ENCODE measurements around the gene MTHFD2. TPM values are rescaled to one million over a fixed set of nuclear protein-coding genes. Genes with fewer than 3 reads are reported as not detected.

MTHFD2 gene
- polyA plus RNA-seq, 1 donor, result 31.7 TPM

DNA sequence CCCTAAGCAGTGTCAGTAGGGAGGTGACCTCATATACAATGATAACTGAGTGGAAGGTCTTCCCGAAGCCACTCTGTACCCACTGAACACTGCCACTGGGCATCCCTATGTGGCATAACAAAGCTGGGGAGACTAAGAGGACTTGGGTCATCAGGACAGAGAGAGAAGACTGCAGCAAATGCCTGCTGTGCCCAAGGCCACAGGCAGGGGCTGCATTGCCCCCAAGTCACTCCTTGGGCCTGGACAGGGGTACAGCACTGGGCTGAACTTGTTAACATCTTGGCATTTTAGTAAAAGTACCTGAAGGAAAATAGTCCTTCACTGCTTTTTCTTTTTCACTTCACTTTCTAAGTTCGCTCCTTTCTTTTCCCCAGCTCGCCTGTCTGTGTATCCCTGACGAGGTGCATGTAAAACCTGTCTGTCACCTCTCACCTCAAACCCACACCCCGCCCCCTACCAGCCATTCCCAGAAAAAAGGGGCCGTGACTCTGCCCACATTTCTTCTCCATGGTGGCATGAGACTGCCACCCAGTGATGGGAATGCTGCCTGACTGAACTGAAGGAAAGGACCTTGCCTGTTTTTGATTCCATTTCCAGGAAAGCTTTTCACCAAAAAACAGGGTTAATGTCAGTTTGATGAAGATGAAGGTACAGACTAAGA lies 62.9 kb downstream of the MTHFD2 start:
- peak; percentile 58 for DNase-seq

DNA sequence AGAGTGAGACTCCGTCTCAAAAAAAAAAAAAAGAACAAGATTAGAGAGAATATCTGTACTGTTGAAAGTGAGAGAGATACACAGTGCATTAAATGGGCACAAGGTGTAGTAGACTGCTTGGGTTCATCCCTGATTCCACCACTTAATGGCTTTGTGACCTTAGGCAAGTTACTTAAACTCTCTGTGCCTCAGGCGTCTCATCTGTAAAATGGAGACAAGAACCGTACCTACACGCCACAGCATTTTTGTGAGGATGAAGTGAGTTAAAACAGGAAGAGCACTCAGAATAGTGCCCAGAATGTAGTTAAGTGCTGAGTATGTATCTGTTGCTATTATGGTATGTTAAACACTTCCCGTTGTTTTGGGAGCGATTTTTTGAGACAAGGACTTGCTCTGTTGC lies 64.3 kb downstream of the MTHFD2 start:
- DNase-seq, result no peak

DNA sequence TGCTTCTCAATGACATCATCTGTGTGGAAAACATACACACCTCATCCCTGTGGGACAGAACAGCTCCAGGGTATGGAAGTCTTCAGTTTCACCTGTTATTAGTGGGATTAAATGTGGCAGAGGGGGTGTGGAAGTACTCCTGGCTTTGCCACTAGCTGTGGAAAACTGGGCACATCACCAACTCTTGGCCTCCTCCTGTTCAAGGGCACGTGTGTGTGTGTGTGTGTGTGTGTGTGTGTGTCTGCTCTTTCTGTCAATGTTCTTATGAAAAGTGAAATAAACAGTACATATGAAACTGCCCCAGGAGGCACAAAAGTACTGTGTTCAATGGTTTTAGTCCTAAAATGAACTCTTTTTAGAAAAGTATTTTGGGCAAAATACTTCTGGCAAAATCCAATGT lies 65.9 kb downstream of the MTHFD2 start:
- no peak for DNase-seq

DNA sequence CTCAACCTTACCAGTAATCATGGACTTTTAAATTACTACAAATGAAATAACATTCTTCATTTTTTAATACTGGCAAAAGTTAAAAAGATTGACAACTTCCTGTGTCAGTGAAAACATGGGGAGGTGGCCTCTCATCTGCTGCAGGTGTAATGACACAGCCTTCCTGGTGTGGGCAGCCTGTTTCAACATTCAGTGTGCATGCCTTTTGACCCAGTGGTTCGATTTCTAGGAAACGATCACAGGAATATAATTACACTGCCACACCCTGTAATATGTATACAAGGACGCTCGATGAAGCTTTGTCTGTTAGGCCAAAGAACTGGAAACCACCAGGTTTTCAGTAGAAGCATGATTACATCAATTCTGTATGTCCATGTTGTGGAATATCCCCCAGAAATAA lies 68.7 kb downstream of the MTHFD2 start:
- no peak for DNase-seq

Other genes with a start within 250 kb of the MTHFD2 start
- gene TET3, start 213.7 kb upstream of the MTHFD2 start, polyA plus RNA-seq (ENCODE audit: insufficient read length), result 26.2 TPM
- 25.8 TPM for gene BOLA3, start 50.7 kb upstream of the MTHFD2 start, polyA plus RNA-seq (ENCODE audit: insufficient read length)
- 105 TPM for gene MOB1A, start 19.7 kb upstream of the MTHFD2 start, polyA plus RNA-seq (ENCODE audit: insufficient read length)
- gene SLC4A5, start 144.8 kb downstream of the MTHFD2 start, polyA plus RNA-seq (ENCODE audit: insufficient read length), result 3.7 TPM
- gene DCTN1, start 181.7 kb downstream of the MTHFD2 start, polyA plus RNA-seq (ENCODE audit: insufficient read length), result 142 TPM
- gene C2orf81, start 223.0 kb downstream of the MTHFD2 start, polyA plus RNA-seq (ENCODE audit: insufficient read length), result 5.5 TPM
- 38.8 TPM for gene WDR54, start 223.1 kb downstream of the MTHFD2 start, polyA plus RNA-seq (ENCODE audit: insufficient read length)
- 70.4 TPM for gene RTKN, start 243.3 kb downstream of the MTHFD2 start, polyA plus RNA-seq (ENCODE audit: insufficient read length)

Data from left kidney (tissue), 2 donors.